BE2C (cell line): Measurements from ENCODE around the gene ARSB.
A peak's percentile ranks its signal among the peaks of the same experiment; 100 is the strongest.

Source experiments
- DNase-seq: peaks from one replicate; pipeline ENCODE4 v3.0.0-alpha.2; 2020
- H3K27me3 ChIP-seq: fragments of 250-450 bp; sonication (Bioruptor Pico); 2 replicates; pipeline ENCODE4 v1.5.1; 2020; ENCODE audit warnings: mild to moderate bottlenecking
- H3K36me3 ChIP-seq: fragments of 250-450 bp; sonication (Bioruptor Pico); 2 replicates; pipeline ENCODE4 v1.5.1; 2020; ENCODE audit warnings: mild to moderate bottlenecking
- H3K4me1 ChIP-seq: fragments of 250-450 bp; sonication (Bioruptor Pico); 2 replicates; pipeline ENCODE4 v1.5.1; 2020
- H3K4me3 ChIP-seq: 2 replicates; pipeline ENCODE4 v1.5.1; 2011; ENCODE audit warnings: low read depth, low read length
- H3K9me3 ChIP-seq: fragments of 250-450 bp; sonication (Bioruptor Pico); 2 replicates; pipeline ENCODE4 v1.5.1; 2020
- CTCF ChIP-seq: IDR thresholded peaks from 2 replicates; pipeline ENCODE4 v1.5.1; 2012; ENCODE audit warnings: mild to moderate bottlenecking, low read depth, low read length

ARSB gene

DNA sequence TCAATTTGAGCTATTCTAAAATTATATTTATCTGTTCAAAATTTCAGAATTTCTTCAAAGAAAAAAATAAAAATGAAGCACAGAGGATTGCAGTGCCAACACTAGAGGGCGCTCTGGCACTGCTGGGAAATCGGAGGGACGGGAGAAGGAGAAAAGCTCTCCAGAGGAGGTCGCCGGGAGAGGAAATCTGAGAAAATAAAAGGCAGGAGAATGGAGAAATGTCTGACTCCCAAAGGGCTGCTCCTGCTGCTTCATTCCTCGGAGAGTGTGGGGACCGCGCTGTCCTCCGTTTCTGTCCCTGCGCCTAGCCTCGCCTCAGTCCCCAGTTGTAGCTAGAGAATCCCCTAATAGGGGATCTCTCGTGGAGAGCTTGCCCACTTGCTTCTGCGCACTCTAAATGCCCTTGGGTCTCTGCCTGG is 40.0 kb upstream of the ARSB start:
- H3K36me3 ChIP-seq = no peaks in the 10 kb centered on the region
- H3K4me1 ChIP-seq = peaks cover 8% of the 10 kb centered on the region
- DNase-seq = peak; percentile 72
- peaks cover 29% of the 10 kb centered on the region for H3K27me3 ChIP-seq
- TF ChIP-seq CTCF = peak; percentile 95
- H3K4me3 ChIP-seq = peak overlapping the region; percentile 27
- no peaks in the 10 kb centered on the region; the same call in 1 of the 2 replicates for H3K9me3 ChIP-seq

DNA sequence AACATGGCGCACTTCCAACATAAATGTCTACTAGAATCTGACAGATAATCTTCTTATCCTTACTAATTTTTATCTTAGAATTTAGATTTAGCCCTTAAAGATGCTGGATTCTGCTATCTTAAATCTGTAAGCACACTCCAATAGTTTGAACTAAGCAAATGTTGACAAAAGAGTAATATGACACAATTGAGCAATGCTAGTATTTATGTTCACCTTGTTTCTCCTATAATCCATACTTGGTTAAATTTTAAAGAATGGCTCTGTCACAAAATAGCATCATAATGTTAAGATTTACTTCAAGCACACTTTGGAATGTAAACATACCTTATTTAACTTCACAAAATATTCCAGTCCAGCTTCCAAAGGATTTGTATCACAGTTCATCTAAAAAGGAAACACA is 38.8 kb upstream of the ARSB start:
- Histone ChIP-seq H3K36me3 (no peaks in the 10 kb centered on the region), H3K9me3 (no peaks in the 10 kb centered on the region; the same call in 1 of the 2 replicates), H3K4me1 (peaks cover 8% of the 10 kb centered on the region), H3K27me3 (peaks cover 33% of the 10 kb centered on the region), H3K4me3 (no peak overlapping the region)
- no peak for TF ChIP-seq CTCF
- DNase-seq = no peak

- Histone ChIP-seq H3K9me3 (no peaks in the 10 kb centered on the region; the same call in 1 of the 2 replicates), H3K4me1 (peaks cover 8% of the 10 kb centered on the region), H3K27me3 (peaks cover 32% of the 10 kb centered on the region), H3K4me3 (no peak overlapping the region), H3K36me3 (no peaks in the 10 kb centered on the region)
- no peak for TF ChIP-seq CTCF
- no peak for DNase-seq
These were observed 38.2 kb upstream of the ARSB start for GRCh38 chr5:79023348-79023747.

DNA sequence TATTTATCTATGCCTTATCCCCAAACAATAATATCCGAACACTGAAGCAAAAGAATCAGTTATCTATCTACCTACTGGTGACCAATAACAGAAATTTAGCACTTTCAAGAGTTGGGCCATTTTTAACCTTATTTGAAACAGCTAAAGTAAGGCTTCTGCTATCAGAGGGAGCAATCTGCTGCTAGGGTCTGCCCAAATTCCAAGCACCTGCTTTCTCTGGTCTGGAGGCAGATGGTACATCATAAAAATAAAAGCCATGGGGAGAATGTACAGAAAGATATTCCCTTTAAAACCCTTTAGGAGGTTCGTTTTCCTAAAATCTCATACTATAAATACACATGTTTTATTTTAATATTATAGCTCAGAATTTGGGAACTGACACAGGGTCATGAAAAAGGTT is 37.7 kb upstream of the ARSB start:
- Histone ChIP-seq H3K4me1 (peaks cover 8% of the 10 kb centered on the region), H3K4me3 (no peak overlapping the region), H3K9me3 (no peaks in the 10 kb centered on the region; the same call in 1 of the 2 replicates), H3K27me3 (peaks cover 36% of the 10 kb centered on the region), H3K36me3 (no peaks in the 10 kb centered on the region)
- TF ChIP-seq CTCF = no peak
- DNase-seq = no peak

DNA sequence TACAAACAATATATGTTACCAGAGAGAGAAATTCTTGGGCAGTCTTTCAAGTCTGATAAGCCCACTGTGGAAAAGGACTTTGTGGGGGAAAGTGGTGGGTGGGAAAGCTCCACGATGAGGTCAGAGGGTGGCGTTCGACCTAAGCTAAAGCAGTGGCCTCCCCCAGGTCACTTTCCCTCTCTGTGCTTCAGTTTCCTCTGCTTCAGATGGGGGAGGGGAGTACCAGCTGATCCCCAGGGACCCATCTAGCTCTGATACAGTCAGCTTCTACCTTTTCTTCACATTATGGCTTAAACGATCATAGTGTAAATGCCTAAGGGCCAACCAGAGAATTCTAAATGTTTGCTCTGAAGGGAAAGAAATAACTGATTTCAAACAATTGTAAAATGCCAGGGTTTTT is 36.6 kb upstream of the ARSB start:
- H3K4me1 ChIP-seq = peaks cover 8% of the 10 kb centered on the region
- peak overlapping the region; percentile 49 for H3K4me3 ChIP-seq
- DNase-seq = no peak
- H3K27me3 ChIP-seq = peaks cover 39% of the 10 kb centered on the region
- no peak for TF ChIP-seq CTCF
- H3K36me3 ChIP-seq = no peaks in the 10 kb centered on the region
- H3K9me3 ChIP-seq = no peaks in the 10 kb centered on the region; the same call in 1 of the 2 replicates

DNA sequence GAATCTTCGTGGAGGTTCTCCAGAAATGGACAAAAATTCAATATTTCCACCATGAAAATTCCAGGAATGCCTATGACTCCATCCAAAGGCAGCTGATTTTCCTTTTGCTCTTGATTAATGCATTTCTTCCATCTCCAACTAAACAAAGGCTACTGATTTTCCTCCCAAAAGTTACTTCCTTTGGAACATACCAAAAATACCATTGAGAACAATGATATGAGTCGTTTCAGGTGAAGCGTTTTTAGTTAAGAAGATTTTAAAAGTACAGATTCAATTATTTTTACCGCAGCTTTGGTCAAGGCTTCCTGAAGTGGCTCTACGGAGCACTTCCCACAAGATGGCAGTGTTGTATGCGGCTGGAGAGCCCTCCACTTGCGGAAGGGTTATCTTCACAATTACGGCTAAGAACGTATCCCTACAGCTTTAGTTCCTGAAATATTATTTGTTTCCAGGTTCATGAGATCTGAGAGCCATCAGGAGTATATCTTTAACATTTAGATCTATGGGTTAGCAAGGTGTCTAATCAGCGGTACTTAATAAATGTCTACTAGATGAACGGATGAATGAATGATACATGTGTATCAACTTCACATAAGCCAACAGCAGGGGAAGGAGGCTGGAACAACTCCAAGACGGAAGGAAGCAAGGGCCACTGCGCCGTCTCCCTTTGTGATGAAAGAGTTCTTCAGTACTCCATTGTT is 35.9 kb upstream of the ARSB start:
- Histone ChIP-seq H3K4me1 (peaks cover 8% of the 10 kb centered on the region), H3K4me3 (peak overlapping the region; percentile 49), H3K9me3 (no peaks in the 10 kb centered on the region; the same call in 1 of the 2 replicates), H3K36me3 (no peaks in the 10 kb centered on the region), H3K27me3 (peaks cover 39% of the 10 kb centered on the region)
- DNase-seq = peak; percentile 68
- peak; percentile 99 for TF ChIP-seq CTCF
